GM12864 (cell line): ENCODE data around the gene TNFRSF19.

Experiments
- DNase-seq: peaks from one replicate; pipeline ENCODE4 v3.0.0-alpha.2; 2011; ENCODE audit warnings: low read depth
- H3K4me3 ChIP-seq: 2 replicates; pipeline ENCODE4 v1.5.1; 2011; ENCODE audit warnings: mild to moderate bottlenecking, low read depth, low read length, control low read depth
- TF ChIP-seq, protein P1 (sequence below): IDR thresholded peaks from 2 replicates; pipeline ENCODE4 v1.5.1; 2011; ENCODE audit warnings: low read depth, mild to moderate bottlenecking, moderate library complexity, low read length, control low read depth, inconsistent platforms; ENCODE audit errors: missing control alignments

TNFRSF19 gene

DNA sequence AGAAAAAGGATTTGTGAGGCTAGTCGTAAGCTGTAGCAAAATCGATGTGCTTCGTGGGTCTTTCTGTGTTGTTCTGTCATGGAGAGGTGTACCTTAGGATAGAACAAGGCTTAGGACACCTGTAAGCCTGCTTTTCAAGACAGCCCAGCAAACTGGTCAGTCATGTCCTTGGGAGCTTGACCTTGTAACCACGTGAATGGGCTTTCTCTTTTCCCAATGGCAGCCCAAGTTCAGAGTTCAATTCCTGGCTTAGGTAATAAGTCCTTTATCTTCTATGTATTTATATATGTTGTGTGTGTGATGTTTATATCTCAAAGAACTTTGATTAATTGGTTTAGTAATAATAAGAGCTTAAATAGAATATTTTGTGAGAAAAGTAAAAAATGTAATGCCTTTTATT, 112.9 kb downstream of the TNFRSF19 start:
- no peak for DNase-seq
- TF ChIP-seq, protein P1, sequence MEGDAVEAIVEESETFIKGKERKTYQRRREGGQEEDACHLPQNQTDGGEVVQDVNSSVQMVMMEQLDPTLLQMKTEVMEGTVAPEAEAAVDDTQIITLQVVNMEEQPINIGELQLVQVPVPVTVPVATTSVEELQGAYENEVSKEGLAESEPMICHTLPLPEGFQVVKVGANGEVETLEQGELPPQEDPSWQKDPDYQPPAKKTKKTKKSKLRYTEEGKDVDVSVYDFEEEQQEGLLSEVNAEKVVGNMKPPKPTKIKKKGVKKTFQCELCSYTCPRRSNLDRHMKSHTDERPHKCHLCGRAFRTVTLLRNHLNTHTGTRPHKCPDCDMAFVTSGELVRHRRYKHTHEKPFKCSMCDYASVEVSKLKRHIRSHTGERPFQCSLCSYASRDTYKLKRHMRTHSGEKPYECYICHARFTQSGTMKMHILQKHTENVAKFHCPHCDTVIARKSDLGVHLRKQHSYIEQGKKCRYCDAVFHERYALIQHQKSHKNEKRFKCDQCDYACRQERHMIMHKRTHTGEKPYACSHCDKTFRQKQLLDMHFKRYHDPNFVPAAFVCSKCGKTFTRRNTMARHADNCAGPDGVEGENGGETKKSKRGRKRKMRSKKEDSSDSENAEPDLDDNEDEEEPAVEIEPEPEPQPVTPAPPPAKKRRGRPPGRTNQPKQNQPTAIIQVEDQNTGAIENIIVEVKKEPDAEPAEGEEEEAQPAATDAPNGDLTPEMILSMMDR = no peak
- H3K4me3 ChIP-seq = no peak overlapping the region

DNA sequence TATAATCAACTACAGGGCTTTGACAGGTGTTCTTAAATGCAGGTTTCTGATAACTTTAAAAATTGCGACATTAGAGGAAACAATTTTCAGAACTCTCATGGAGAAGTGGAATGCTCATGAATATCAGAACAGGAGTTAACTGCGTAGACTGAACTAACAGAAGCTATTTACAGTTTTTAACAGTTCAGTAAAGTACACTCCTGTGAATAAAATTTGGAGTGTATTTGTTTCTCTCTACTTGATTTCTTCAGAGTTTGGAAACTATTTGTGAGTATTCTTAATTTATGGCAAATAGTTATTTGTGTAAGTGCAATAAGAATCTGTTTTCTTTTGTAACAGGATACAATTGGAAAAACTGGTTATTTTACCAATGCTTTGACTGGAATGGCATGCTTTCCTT, 114.4 kb downstream of the TNFRSF19 start:
- no peak overlapping the region for H3K4me3 ChIP-seq
- DNase-seq = no peak
- TF ChIP-seq, protein P1 = no peak

DNA sequence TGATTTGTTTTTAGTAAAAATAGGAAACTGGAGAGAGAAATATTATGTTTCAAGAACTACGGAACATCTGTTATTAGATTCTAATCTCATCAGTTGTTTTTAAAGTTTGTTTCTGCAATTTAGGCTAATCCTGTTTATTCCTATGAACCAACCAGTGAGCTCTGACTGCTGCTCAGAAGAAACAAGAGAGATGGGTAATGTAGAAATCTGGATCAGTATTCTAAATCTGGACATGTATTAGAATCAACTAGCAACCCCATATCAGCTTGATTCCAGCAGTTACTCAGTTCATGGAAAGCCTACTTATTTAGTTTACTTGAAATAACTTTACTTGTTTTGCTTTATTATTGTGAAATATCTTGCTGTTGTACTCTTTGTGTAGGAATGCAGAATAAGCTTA, 115.2 kb downstream of the TNFRSF19 start:
- no peak overlapping the region for H3K4me3 ChIP-seq
- no peak for DNase-seq
- TF ChIP-seq, protein P1 = no peak

DNA sequence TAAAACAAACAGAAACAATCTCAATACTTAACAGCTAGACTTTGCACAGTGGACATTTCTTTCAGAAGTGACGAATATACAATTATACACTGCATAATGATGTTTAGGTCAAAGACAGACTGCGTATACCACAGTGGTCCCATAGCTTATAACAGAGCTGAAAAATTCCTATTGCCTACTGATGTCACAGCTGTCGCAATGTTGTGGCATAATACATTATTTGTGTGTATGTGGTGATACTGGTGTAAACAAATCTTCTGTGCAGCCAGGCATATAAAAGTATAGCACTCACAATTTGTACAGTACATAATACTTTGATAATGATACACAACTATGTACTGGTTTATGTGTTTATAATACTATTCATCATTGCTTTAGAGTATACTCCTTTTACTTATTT, 116.7 kb downstream of the TNFRSF19 start:
- TF ChIP-seq, protein P1 = no peak
- no peak for DNase-seq
- H3K4me3 ChIP-seq = no peak overlapping the region

DNA sequence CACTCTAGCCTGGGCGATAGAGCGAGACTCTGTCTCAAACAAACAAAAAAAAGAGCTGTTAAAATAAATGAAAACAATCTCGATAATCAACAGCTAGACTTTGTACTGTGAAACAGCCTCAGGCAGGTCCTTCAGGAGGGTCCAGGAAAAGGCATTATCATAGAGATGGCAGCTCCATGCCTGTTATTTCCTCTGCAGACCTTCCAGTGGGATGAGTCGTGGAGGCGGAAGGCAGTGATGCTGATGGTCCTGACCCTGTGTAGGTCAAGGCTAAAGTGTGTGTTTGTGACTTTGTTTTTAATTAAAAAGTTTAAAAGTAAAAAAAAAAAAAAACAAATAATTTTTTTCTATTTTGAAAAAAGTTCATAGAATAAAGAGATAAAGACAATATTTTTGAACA, 117.4 kb downstream of the TNFRSF19 start:
- H3K4me3 ChIP-seq = no peak overlapping the region
- DNase-seq = no peak
- TF ChIP-seq, protein P1 = no peak

DNA sequence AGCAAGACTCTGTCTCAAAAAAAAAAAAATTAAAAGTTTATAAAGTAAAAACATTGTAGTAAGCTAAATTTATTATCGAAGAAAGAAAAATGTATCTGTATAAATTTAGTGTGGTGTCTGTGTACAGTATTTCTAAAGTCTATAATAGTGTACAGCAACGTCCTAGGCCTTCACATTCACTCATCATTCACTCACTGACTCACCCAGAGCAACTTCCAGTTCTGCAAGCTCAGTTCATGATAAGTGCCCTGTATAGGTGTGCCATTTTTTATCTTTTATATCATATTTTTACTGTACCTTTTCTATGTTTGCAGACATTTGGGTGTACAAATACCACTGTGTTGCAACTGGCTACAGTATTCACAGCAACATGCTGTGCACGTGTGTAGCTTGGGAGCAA, 118.1 kb downstream of the TNFRSF19 start:
- H3K4me3 ChIP-seq = no peak overlapping the region
- no peak for DNase-seq

DNA sequence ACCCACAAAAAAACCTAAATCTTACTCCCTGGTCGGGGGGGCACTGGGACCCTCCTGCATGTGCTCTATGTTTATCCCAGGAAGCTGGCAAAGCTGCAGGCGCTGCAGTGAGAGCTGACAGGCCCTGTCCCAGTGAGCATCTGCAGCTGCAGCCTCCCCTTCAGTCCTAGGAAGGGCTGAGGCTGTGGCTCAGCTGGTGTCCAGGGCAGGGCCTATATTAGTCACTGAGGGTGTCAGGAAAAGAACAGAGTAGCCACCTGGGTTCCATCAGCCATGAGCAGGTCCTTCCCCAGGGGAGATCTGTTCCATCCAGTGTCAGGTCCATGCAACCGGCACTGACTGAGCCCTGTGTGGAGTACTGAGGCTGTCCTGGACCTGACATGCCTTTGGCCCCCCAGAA, 120.5 kb downstream of the TNFRSF19 start:
- no peak for DNase-seq
- H3K4me3 ChIP-seq = no peak overlapping the region
- TF ChIP-seq, protein P1 = no peak

More for the DNA sequence above, 118.1 kb downstream of the TNFRSF19 start:
- TF ChIP-seq, protein P1 = no peak
